NT2/D1 (cell line): ENCODE measurements around the gene GCN1.

Experiments used
- DNase-seq: peaks from one replicate; pipeline ENCODE4 v3.0.0-alpha.2; 2011; ENCODE audit warnings: low read depth, low spot score
- H3K27me3 ChIP-seq: 2 replicates; pipeline ENCODE4 v1.6.0; 2011; ENCODE audit warnings: mild to moderate bottlenecking; ENCODE audit not compliant: insufficient read length, insufficient read depth
- H3K36me3 ChIP-seq: 2 replicates; pipeline ENCODE4 v1.6.1; 2011; ENCODE audit warnings: mild to moderate bottlenecking, low read length, mixed read lengths; ENCODE audit not compliant: insufficient read depth, insufficient read length
- H3K4me1 ChIP-seq: 2 replicates; pipeline ENCODE4 v1.5.1; 2011; ENCODE audit not compliant: insufficient read depth, insufficient read length
- H3K4me3 ChIP-seq: 2 replicates; pipeline ENCODE4 v1.5.1; 2011; ENCODE audit warnings: low read depth; ENCODE audit not compliant: insufficient read length
- H3K9ac ChIP-seq: 2 replicates; pipeline ENCODE4 v1.6.0; 2011; ENCODE audit warnings: low read depth; ENCODE audit not compliant: insufficient read length
- H3K9me3 ChIP-seq: 2 replicates; pipeline ENCODE4 v1.5.1; 2011; ENCODE audit warnings: mild to moderate bottlenecking, low read length; ENCODE audit not compliant: insufficient read depth
- SUZ12 ChIP-seq: IDR thresholded peaks from 2 replicates; pipeline ENCODE4 v1.6.1; 2011; ENCODE audit not compliant: insufficient read length, insufficient read depth; ENCODE audit errors: extremely low read depth
- YY1 ChIP-seq: IDR thresholded peaks from 2 replicates; pipeline ENCODE4 v1.6.1; 2011; ENCODE audit not compliant: insufficient read length, insufficient read depth
- ZNF274 ChIP-seq: IDR thresholded peaks from 2 replicates; pipeline ENCODE4 v1.6.1; 2011; ENCODE audit warnings: mild to moderate bottlenecking, low read depth, low read length

GCN1 gene

DNA sequence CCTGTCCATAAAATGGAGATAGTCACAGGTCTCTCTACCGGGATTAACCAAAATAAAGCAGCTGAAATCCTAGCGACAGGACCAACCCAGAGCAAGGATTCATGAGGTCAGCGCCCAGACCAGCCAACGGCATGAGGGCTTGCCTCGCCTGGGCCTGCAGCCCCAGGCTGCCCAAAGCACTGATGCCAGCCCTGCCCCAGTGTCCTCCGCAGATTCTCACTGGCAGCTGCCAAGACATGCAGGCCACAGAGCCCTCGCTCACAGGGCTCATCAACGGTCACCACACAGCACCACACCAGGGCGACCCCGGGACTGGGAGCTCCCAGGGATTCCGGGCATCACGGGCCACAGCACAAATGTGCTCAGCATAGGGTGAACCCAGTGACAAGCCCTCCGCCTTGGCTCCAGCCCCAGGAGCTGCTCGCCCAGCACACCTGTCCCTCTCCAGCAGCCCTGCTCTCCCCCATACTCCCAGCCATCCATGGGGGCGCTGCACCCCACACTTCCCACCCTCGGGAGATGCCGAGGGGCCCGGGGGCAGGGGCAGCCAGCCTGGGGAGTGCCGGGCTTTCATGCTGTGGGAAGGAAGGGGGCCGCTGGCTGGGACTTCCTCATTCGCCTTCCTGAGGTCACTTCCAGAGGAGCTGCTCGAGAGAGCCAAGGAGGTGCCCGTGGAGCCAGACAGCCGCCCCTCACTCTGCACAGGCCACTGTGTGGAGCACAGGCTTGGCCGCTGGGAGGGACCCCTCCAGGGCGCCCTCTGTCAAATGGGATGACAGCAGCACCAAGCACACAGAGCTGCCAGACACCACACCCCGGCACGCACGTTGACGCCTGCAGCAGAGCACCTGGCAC is 92.1 kb downstream of the GCN1 start:
- H3K27me3 ChIP-seq, result no peaks in the 10 kb centered on the region
- H3K4me1 ChIP-seq, result peaks cover 25% of the 10 kb centered on the region
- H3K9ac ChIP-seq, result peak overlapping the region; percentile 43
- H3K4me3 ChIP-seq, result no peak overlapping the region
- no peaks in the 10 kb centered on the region for H3K9me3 ChIP-seq
- H3K36me3 ChIP-seq, result peaks cover 89% of the 10 kb centered on the region
- no peak for DNase-seq
- TF ChIP-seq ZNF274 (no peak), YY1 (no peak), SUZ12 (no peak)

DNA sequence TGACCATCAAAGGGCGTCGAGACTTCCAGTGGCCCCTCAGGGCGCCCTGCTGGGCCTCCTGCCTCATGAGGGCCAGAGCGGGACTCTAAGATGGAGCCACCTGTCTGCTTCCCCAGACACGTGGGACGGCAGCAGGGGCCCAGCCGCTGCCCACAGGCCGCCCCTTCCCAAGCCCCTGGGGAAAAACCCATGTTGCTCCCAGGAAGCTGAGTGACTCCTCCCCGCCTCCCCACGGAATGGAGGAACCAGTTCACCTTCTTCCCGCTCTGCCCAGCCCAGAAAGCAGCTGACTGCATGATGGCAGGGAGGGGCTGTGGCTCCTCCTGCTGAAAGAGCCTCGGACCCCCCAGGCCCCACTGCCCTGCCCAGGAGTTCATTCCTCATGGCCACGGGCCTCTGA is 92.9 kb downstream of the GCN1 start:
- Histone ChIP-seq H3K27me3 (no peaks in the 10 kb centered on the region), H3K4me3 (no peak overlapping the region), H3K9me3 (no peaks in the 10 kb centered on the region), H3K4me1 (peaks cover 26% of the 10 kb centered on the region), H3K9ac (no peak overlapping the region), H3K36me3 (peaks cover 90% of the 10 kb centered on the region)
- no peak for DNase-seq
- no peak for TF ChIP-seq ZNF274
- no peak for TF ChIP-seq SUZ12
- no peak for TF ChIP-seq YY1

DNA sequence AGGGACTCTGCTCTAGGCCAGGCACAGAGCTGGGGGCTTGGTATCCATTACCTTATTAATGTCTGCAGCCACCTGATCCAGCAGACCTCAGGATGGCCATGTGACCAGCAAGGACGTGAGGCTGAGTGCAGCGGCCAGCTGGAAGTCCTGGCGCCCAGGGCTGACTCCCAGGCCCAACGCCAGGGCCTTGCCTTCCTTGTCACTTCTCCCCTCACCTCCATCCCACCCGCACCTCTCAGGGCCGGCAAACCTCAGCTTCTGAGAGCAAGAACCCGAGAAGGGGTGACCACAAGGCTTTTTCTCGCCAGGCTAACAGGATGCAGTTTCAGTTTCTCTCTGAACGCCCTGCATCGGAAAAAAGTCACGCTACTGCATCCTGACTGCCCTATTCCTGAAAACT is 93.3 kb downstream of the GCN1 start:
- TF ChIP-seq YY1 (no peak), SUZ12 (no peak), ZNF274 (no peak)
- Histone ChIP-seq H3K9ac (no peak overlapping the region), H3K36me3 (peaks cover 93% of the 10 kb centered on the region)

DNA sequence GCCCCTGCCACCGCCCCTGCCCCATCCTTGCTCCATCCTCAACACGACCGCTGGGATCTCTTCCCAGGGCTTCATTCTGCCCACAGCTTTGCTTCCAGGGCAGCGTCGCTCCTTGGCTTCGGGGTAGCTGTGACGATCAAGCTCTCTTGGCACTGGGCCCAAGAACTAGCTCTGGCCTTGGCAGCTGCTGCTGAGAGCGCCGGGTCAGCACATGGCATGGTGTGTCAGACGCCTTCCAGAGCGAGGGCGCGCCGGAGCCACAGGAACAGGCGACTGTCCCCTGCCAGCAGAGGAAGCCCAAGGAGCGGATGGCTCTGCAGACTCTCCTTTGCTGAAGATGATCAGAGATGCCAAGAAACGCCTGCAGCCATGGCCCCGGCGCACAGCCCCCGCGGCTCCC is 93.9 kb downstream of the GCN1 start:
- no peak for TF ChIP-seq YY1
- no peak for TF ChIP-seq SUZ12
- no peak for TF ChIP-seq ZNF274
- Histone ChIP-seq H3K9me3 (no peaks in the 10 kb centered on the region), H3K4me1 (peaks cover 35% of the 10 kb centered on the region), H3K27me3 (no peaks in the 10 kb centered on the region), H3K36me3 (peaks cover 95% of the 10 kb centered on the region), H3K9ac (no peak overlapping the region), H3K4me3 (no peak overlapping the region)
- DNase-seq, result no peak

More for the DNA sequence above, 93.3 kb downstream of the GCN1 start:
- H3K27me3 ChIP-seq, result no peaks in the 10 kb centered on the region
- peaks cover 30% of the 10 kb centered on the region for H3K4me1 ChIP-seq
- no peaks in the 10 kb centered on the region for H3K9me3 ChIP-seq
- no peak overlapping the region for H3K4me3 ChIP-seq
- DNase-seq, result no peak

DNA sequence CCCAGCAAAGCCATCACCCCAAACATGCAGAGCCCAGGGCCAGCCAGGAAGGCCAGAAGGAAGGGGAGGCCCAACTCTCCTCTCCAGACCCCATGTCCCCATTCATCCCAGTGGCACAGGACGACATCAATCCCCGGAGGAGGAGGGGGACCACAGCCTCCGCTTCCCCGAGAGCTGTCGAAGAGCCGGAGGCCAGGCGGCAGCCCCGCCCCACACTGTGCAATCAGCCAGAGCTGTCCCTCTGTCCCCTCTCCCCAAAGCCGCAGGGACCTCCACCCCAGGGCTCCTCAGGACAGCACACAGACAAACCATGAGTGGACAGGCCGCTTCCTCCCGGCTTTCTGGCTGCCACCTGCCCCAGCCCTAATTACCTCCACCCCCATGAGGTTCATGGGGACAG is 94.8 kb downstream of the GCN1 start:
- no peak for DNase-seq
- TF ChIP-seq SUZ12 (no peak), ZNF274 (no peak), YY1 (no peak)
- no peaks in the 10 kb centered on the region for H3K27me3 ChIP-seq
- H3K9me3 ChIP-seq, result no peaks in the 10 kb centered on the region
- no peak overlapping the region for H3K9ac ChIP-seq
- H3K4me3 ChIP-seq, result no peak overlapping the region
- peaks cover 36% of the 10 kb centered on the region for H3K4me1 ChIP-seq
- H3K36me3 ChIP-seq, result peaks cover 94% of the 10 kb centered on the region

DNA sequence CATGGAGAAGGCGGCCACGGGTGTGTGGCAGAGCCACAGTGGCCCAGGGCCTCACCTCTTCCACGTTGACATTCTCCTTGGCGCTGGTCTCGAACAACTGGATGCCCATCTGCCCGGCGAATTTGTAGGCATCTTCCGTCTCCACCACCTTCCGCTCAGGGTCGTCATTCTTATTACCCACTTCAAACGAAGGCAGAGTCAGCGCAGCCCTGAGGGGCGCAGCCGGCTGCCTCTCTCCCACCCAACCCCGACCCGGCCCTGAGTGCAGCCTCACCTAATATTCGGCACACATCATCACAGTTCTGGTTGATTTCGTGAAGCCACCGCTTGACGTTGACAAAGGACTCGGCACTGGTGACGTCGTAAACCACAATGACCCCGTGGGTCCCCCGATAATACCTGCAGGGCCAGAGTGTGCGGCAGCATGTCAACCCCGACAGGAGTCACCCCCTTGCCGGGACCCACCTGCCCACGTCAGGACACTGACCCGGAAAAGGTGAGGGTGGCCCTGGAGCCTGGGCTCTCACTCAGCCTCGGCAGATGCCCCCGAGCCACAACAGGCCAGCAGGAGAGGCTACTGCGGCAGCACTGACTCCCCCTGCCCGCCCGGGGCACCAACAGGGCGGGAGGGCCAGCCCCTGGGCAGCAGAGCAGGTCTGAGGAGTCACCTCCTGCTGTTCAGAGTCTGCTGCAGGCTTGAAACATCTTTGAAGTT is 95.6 kb downstream of the GCN1 start:
- Histone ChIP-seq H3K9ac (no peak overlapping the region), H3K36me3 (peaks cover 90% of the 10 kb centered on the region), H3K4me3 (no peak overlapping the region), H3K9me3 (no peaks in the 10 kb centered on the region), H3K4me1 (peaks cover 37% of the 10 kb centered on the region), H3K27me3 (no peaks in the 10 kb centered on the region)
- TF ChIP-seq YY1 (no peak), SUZ12 (no peak), ZNF274 (no peak)
- DNase-seq, result no peak

DNA sequence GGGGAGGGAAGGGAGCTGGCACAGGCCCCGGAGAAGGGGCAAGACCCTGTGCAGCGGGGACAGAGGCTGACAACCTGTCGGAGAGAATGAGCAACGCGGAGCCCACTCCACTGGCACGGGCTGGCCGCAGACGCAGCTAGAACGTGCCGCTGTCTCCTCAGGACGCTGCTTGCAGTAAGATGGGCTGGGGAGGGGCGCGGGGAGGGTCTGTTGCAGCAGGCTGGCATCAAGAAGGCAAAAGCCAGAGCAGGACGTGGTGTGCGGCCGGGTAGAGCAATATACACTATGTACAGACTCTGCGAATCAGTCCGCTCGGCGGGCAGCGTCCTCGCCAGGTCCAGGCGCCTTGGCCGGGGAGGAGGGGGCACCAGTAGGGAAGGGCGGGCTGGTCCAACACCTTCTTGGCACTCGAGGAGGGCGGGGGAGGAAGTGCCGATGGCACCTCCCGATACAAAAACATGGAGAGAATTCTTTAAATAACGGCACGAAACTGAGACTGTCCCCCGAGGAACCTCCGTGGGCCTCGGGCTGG is 97.8 kb downstream of the GCN1 start:
- Histone ChIP-seq H3K9ac (no peak overlapping the region), H3K36me3 (peaks cover 83% of the 10 kb centered on the region)
- DNase-seq, result no peak

More for the DNA sequence above, 97.8 kb downstream of the GCN1 start:
- H3K27me3 ChIP-seq, result no peaks in the 10 kb centered on the region
- TF ChIP-seq ZNF274 (no peak), SUZ12 (no peak), YY1 (no peak)
- no peaks in the 10 kb centered on the region for H3K9me3 ChIP-seq
- H3K4me1 ChIP-seq, result peaks cover 39% of the 10 kb centered on the region
- no peak overlapping the region for H3K4me3 ChIP-seq
